Smooth muscle cell (in vitro differentiated cells): ENCODE measurements around the gene SELENON. TPM values are rescaled to one million over a fixed set of nuclear protein-coding genes. Genes with fewer than 3 reads are reported as not detected.

ENCODE experiments used
- DNase-seq: peaks from one replicate; lab custom pipeline; 2025; ENCODE audit not compliant: unreplicated experiment; lab: John Stamatoyannopoulos, UW
- H2AFZ ChIP-seq: fragments of 200-600 bp; sonication (generic); 2 replicates; pipeline ENCODE4 v1.6.0; 2016; ENCODE audit warnings: antibody characterized with exemption, low read depth, mild to moderate bottlenecking
- H3F3A ChIP-seq: fragments of 200-600 bp; sonication (generic); 2 replicates; pipeline ENCODE4 v1.6.0; 2017; ENCODE audit warnings: antibody characterized with exemption, low read depth
- H3K27ac ChIP-seq: fragments of 200-600 bp; sonication (generic); 2 replicates; pipeline ENCODE4 v1.5.1; 2016; ENCODE audit warnings: low read depth, mild to moderate bottlenecking
- H3K27me3 ChIP-seq: fragments of 200-600 bp; sonication (generic); 2 replicates; pipeline ENCODE4 v1.6.1; 2016; ENCODE audit warnings: low read depth, mild to moderate bottlenecking
- H3K36me3 ChIP-seq: fragments of 200-600 bp; sonication (generic); 2 replicates; pipeline ENCODE4 v1.5.1; 2016; ENCODE audit warnings: low read depth
- H3K4me1 ChIP-seq: fragments of 200-600 bp; sonication (generic); 2 replicates; pipeline ENCODE4 v1.5.1; 2016; ENCODE audit warnings: low read depth
- H3K4me2 ChIP-seq: fragments of 200-600 bp; sonication (generic); 2 replicates; pipeline ENCODE4 v1.6.0; 2016; ENCODE audit warnings: mild to moderate bottlenecking
- H3K4me3 ChIP-seq: fragments of 200-600 bp; sonication (generic); 2 replicates; pipeline ENCODE4 v1.5.1; 2016; ENCODE audit warnings: mild to moderate bottlenecking
- H3K79me2 ChIP-seq: fragments of 200-600 bp; sonication (generic); 2 replicates; pipeline ENCODE4 v1.6.0; 2016; ENCODE audit warnings: low read depth, mild to moderate bottlenecking
- H3K9ac ChIP-seq: fragments of 200-600 bp; sonication (generic); 2 replicates; pipeline ENCODE4 v1.6.0; 2016; ENCODE audit warnings: low read depth
- H3K9me3 ChIP-seq: fragments of 200-600 bp; sonication (generic); replicated peaks from 2 replicates; pipeline ENCODE4 v1.5.1; 2016; ENCODE audit warnings: low read depth
- H4K20me1 ChIP-seq: fragments of 200-600 bp; sonication (generic); 2 replicates; pipeline ENCODE4 v1.6.0; 2016; ENCODE audit warnings: low read depth
- CTCF ChIP-seq: fragments of 200-600 bp; sonication (generic); IDR thresholded peaks from 2 replicates; pipeline ENCODE4 v1.5.1; 2017; ENCODE audit warnings: borderline replicate concordance, mild to moderate bottlenecking, antibody characterized with exemption; ENCODE audit not compliant: insufficient read depth, poor library complexity, severe bottlenecking
- WGBS: methylation state at CpG from one replicate; pipeline ENCODE4 v1.1.7; 2016; ENCODE audit warnings: low lambda C conversion rate; 5-methylcytosine and 5-hydroxymethylcytosine counted together
- polyA plus RNA-seq: library from polyadenylated mRNA; unstranded; fragments of >200 nt; fragmentation: Nextera tagmentation; extraction: Ambion mirVana; gene quantifications from 2 replicates; pipeline ENCODE4 v1.2.1, GENCODE V29; 2016
- total RNA-seq: library from RNA; depleted of rRNA; stranded (reverse); fragments of >200 nt; gene quantifications from 2 replicates; pipeline ENCODE4 v1.2.3, GENCODE V29; 2014

SELENON gene
- total and polyA plus RNA-seq, 2 experiments from 2014 or later = 32.6 to 62.9 TPM

- Histone ChIP-seq H3K36me3 (no peaks in the 10 kb centered on the region), H3K4me2 (no peak overlapping the region), H3K4me3 (no peak overlapping the region), H3F3A (peaks cover 9% of the 10 kb centered on the region), H3K27ac (no peak overlapping the region), H4K20me1 (peaks cover 21% of the 10 kb centered on the region), H3K4me1 (peaks cover 18% of the 10 kb centered on the region), H3K9me3 (no peaks in the 10 kb centered on the region), H3K79me2 (peaks cover 13% of the 10 kb centered on the region), H3K9ac (no peak overlapping the region), H2AFZ (no peak overlapping the region), H3K27me3 (no peaks in the 10 kb centered on the region)
- no peak for TF ChIP-seq CTCF
- 95% methylated on average over 8 of the region's 8 CpGs for WGBS
- DNase-seq = no peak
Measured at GRCh38 chr1:25798666-25799351, 1.2 kb upstream of the SELENON start.

- no peaks in the 10 kb centered on the region for H3K36me3 ChIP-seq
- H3K4me2 ChIP-seq = peak overlapping the region; percentile 81
- H3K9me3 ChIP-seq = no peaks in the 10 kb centered on the region
- peaks cover 18% of the 10 kb centered on the region for H3K4me1 ChIP-seq
- H3K79me2 ChIP-seq = peaks cover 13% of the 10 kb centered on the region
- H3F3A ChIP-seq = peaks cover 9% of the 10 kb centered on the region
- no peak for DNase-seq
- H3K27me3 ChIP-seq = no peaks in the 10 kb centered on the region
- H3K9ac ChIP-seq = no peak overlapping the region
- H4K20me1 ChIP-seq = peaks cover 22% of the 10 kb centered on the region
- H3K27ac ChIP-seq = no peak overlapping the region
- WGBS = 50% methylated on average over 12 of the region's 12 CpGs
- peak overlapping the region; percentile 74 for H2AFZ ChIP-seq
- TF ChIP-seq CTCF = no peak
- peak overlapping the region; percentile 48 for H3K4me3 ChIP-seq
Measured at GRCh38 chr1:25799352-25799934, 550 bp upstream of the SELENON start.

- H3K27me3 ChIP-seq = no peaks in the 10 kb centered on the region
- peaks cover 5% of the 10 kb centered on the region for H3F3A ChIP-seq
- peaks cover 18% of the 10 kb centered on the region for H3K4me1 ChIP-seq
- peak overlapping the region; percentile 40 for H2AFZ ChIP-seq
- TF ChIP-seq CTCF = no peak
- H3K4me2 ChIP-seq = peak overlapping the region; percentile 97
- no peak overlapping the region for H3K9ac ChIP-seq
- H3K27ac ChIP-seq = no peak overlapping the region
- no peaks in the 10 kb centered on the region for H3K9me3 ChIP-seq
- H3K79me2 ChIP-seq = peaks cover 13% of the 10 kb centered on the region
- 65% methylated on average over 15 of the region's 15 CpGs for WGBS
- peak overlapping the region; percentile 60 for H3K4me3 ChIP-seq
- H3K36me3 ChIP-seq = no peaks in the 10 kb centered on the region
- H4K20me1 ChIP-seq = peaks cover 13% of the 10 kb centered on the region
- no peak for DNase-seq
Measured at GRCh38 chr1:25800703-25801377, 847 bp downstream of the SELENON start.
